Right renal pelvis (tissue), 4 donors: ENCODE measurements around the gene BIRC7. TPM values are rescaled to one million over a fixed set of nuclear protein-coding genes. Genes with fewer than 3 reads are reported as not detected.

Experiments used
- polyA plus RNA-seq, 4 donors: library from polyadenylated mRNA; unstranded; fragments of 120-200 nt; gene quantifications; one replicate each; pipeline ENCODE4 v1.2.1, GENCODE V29; 2013; ENCODE audit not compliant: insufficient read length in 4 of 4

The BIRC7 gene
- polyA plus RNA-seq, 4 donors: 0.44 to 2.7 (median 2.1) TPM

Other genes starting within 250 kb of the BIRC7 start
- gene BHLHE23, start 228.9 kb upstream of the BIRC7 start, polyA plus RNA-seq: under 1 TPM in 1 of 4 donors, not detected in 3; 0.08 TPM
- 10 to 100 TPM; 43.5 to 50.1 (median 48.4) TPM for gene YTHDF1, start 19.8 kb upstream of the BIRC7 start, polyA plus RNA-seq
- 10 to 100 TPM; 26.0 to 41.5 (median 29.8) TPM for gene NKAIN4, start 18.6 kb downstream of the BIRC7 start, polyA plus RNA-seq
- 10 to 100 TPM; 62.3 to 77.0 (median 67.9) TPM for gene ARFGAP1, start 36.9 kb downstream of the BIRC7 start, polyA plus RNA-seq
- gene COL20A1, start 57.3 kb downstream of the BIRC7 start, polyA plus RNA-seq: under 1 TPM; 0.67 to 0.97 (median 0.78) TPM
- 10 to 100 TPM in 3 of 4 donors, 1 to 10 TPM in 1; 6.1 to 14.7 (median 12.7) TPM for gene CHRNA4, start 125.4 kb downstream of the BIRC7 start, polyA plus RNA-seq
- gene KCNQ2, start 236.8 kb downstream of the BIRC7 start, polyA plus RNA-seq: 1 to 10 TPM; 4.9 to 9.0 (median 5.1) TPM